ENCODE measurements around the gene ITK.

Gene ITK

DNA sequence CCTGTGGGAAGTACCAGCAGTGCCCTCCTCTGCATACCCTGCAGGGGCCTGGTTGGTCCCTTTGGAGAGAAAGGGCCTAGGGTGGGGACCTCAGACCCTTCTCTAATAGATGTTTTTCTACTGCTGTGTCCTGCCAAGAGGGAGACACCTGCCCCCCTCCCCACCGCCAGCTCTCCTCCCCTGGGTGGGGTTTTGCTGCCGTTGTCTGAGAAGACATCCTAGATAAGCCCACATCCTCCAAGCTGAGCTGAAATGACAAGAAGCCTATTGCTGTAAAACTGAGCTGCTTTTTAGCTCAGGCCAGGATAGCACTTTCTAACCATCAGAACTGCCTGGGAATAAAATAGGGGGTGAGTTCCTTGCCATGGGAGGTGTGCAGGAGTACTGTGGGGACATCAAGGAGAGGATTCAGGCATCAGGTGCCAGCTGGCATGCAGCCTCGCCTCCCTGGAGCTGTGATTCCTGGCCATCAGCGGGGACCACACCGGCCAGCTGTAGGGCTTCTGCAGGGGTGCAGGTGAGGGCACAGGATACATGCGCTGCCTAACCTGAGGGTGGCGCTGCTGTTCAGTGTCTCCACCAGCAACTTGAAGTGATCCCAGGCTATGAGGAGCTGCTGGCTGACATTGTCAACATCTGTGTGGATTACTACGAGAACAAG is 123.2 kb downstream of the ITK start:
- no peak for FAIRE-seq

More for the DNA sequence above, 123.2 kb downstream of the ITK start:
- DNase-seq (ENCODE audit: low spot score): no peak
